K562 (cell line): ENCODE results near the gene PALM3. TPM values are rescaled to one million over a fixed set of nuclear protein-coding genes. Genes with fewer than 3 reads are reported as not detected.

Experiments
- NR2C1 ChIP-seq, 2 experiments: fragments of 450-650 bp; IDR thresholded peaks; 2 replicates each; pipeline ENCODE4 v1.6.1; 2017; ENCODE audit warnings: mild to moderate bottlenecking in 2 of 2, antibody characterized with exemption in 1 of 2, inconsistent platforms in 1 of 2, missing compliant biosample characterization in 1 of 2, missing genetic modification characterization in 1 of 2
- ZNF639 ChIP-seq, 2 experiments: fragments of 200-800 bp in 1 of 2; sonication (Bioruptor generic) in 1 of 2; sonication (generic) in 1 of 2; formaldehyde crosslinking in 1 of 2; IDR thresholded peaks in 1 of 2; conservative IDR thresholded peaks in 1 of 2; 2 replicates each; pipeline versions ENCODE4 v1.5.0 to v1.6.1; 2016 to 2020; ENCODE audit warnings: missing compliant biosample characterization in 1 of 2, missing genetic modification characterization in 1 of 2, missing genetic modification reagents in 1 of 2
- polyA plus RNA-seq, 8 experiments: library from polyadenylated mRNA; depleted of rRNA in 4 of 8; stranded (reverse) in 5 of 8; unstranded in 3 of 8; fragments of >200 nt; fragmentation: Nextera tagmentation in 2 of 8; fragmentation: Illumina TruSeq in 1 of 8; extraction: Ambion mirVana in 2 of 8; extraction: Trizol in 1 of 8; gene quantifications; 2 replicates each; pipeline versions ENCODE4 v1.2.1 to v1.2.3, GENCODE V29; 2011 to 2014; ENCODE audit warnings: inconsistent platforms in 1 of 8, missing spikeins in 1 of 8
- total RNA-seq, 7 experiments: library from RNA; depleted of rRNA in 6 of 7; stranded (reverse); fragments of >200 nt in 6 of 7; fragmentation: Illumina TruSeq in 2 of 7; extraction: Trizol in 2 of 7; gene quantifications; 2 replicates each; pipeline versions ENCODE4 v1.2.1 to v1.2.3, GENCODE V29; 2011 to 2021; ENCODE audit warnings: low replicate concordance in 1 of 7
- TF ChIP-seq, protein P1 (sequence below): fragments of 450-650 bp; IDR thresholded peaks from 2 replicates; pipeline ENCODE4 v1.6.1; 2016; ENCODE audit warnings: low read depth, mild to moderate bottlenecking, moderate library complexity
- TF ChIP-seq, protein P2 (sequence below), 2 experiments: fragments of 450-650 bp; IDR thresholded peaks; 2 replicates each; pipeline ENCODE4 v1.6.1; 2016; ENCODE audit warnings: mild to moderate bottlenecking in 2 of 2, borderline replicate concordance in 1 of 2, low read depth in 1 of 2, moderate library complexity in 1 of 2

The PALM3 gene
- total and polyA plus RNA-seq, 9 of the 15 experiments (the other 6 are each of a cell fraction or from before 2014, with no cell fraction given) = 0.07 to 9.3 (median 3.3) TPM

- TF ChIP-seq, protein P1, sequence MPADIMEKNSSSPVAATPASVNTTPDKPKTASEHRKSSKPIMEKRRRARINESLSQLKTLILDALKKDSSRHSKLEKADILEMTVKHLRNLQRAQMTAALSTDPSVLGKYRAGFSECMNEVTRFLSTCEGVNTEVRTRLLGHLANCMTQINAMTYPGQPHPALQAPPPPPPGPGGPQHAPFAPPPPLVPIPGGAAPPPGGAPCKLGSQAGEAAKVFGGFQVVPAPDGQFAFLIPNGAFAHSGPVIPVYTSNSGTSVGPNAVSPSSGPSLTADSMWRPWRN = no peak
- no peak for TF ChIP-seq ZNF639 (CRISPR knock-in tag; conservative IDR thresholded peaks at IDR 0.05 in 1 of 2, IDR thresholded peaks at IDR 0.05 in 1 of 2)
- TF ChIP-seq NR2C1 (IDR thresholded peaks at IDR 0.05) = peak; percentile 54
- peak; percentile 63 for TF ChIP-seq NR2C1 (tag; IDR thresholded peaks at IDR 0.05)
- TF ChIP-seq, protein P2, sequence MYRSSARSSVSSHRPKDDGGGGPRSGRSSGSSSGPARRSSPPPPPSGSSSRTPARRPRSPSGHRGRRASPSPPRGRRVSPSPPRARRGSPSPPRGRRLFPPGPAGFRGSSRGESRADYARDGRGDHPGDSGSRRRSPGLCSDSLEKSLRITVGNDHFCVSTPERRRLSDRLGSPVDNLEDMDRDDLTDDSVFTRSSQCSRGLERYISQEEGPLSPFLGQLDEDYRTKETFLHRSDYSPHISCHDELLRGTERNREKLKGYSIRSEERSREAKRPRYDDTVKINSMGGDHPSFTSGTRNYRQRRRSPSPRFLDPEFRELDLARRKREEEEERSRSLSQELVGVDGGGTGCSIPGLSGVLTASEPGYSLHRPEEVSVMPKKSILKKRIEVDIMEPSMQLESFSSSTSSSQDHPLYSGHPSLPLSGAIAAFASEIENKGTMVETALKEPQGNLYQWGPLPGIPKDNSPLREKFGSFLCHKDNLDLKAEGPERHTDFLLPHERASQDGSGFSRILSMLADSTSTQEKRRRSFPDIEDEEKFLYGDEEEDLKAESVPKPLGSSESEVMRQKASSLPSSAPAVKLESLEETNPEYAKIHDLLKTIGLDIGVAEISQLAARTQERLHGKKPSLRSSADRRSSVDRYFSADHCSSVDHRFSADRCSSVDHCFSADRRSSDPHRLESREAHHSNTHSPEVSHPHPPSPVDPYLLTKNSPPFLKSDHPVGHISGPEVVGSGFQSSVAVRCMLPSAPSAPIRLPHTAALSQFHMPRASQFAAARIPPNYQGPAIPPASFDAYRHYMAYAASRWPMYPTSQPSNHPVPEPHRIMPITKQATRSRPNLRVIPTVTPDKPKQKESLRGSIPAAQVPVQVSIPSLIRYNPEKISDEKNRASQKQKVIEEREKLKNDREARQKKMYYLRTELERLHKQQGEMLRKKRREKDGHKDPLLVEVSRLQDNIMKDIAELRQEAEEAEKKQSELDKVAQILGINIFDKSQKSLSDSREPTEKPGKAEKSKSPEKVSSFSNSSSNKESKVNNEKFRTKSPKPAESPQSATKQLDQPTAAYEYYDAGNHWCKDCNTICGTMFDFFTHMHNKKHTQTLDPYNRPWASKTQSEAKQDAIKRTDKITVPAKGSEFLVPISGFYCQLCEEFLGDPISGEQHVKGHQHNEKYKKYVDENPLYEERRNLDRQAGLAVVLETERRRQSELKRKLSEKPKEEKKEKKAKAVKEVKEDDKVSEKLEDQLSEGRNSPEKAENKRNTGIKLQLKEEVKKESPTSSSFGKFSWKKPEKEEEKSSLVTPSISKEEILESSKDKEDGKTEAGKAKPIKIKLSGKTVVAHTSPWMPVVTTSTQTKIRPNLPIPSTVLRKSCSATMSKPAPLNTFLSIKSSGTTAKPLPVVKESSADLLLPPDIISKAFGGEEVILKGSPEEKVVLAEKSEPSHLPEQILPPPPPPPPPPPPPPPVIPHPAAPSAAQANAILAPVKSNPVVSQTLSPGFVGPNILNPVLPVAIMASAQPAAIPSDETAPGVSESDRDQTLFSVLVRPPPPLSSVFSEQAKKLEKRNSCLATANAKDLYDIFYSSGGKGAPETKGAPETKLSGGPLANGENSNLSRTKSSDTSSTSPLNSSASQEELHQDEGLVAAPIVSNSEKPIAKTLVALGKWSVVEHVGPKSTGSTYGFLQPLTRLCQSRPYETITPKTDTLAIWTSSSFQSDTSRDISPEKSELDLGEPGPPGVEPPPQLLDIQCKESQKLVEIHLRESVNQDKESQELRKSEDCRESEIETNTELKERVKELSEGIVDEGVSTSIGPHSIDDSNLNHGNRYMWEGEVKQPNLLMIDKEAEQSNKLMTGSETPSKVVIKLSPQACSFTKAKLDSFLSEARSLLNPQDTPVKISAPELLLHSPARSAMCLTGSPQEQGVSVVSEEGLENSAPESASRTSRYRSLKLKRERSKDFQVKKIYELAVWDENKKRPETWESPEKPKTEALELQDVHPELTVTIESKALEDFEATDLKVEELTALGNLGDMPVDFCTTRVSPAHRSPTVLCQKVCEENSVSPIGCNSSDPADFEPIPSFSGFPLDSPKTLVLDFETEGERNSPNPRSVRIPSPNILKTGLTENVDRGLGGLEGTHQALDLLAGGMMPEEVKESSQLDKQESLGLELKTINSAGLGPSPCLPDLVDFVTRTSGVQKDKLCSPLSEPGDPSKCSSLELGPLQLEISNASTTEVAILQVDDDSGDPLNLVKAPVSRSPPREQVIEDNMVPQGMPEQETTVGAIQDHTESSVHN (IDR thresholded peaks at IDR 0.05; ENCODE audit: borderline replicate concordance in 1 of 2, low read depth in 1 of 2) = no peak
Observed at GRCh38 chr19:14030997-14031718, 30.7 kb downstream of the PALM3 start (continued).
